ENCODE measurements around the gene RHEB.

The RHEB gene

GRCh38 chr7:151431768-151432311 is 87.9 kb downstream of the RHEB start:
- DNase-seq (ENCODE audit: low spot score): no peak

GRCh38 chr7:151431281-151431767 is 88.4 kb downstream of the RHEB start:
- DNase-seq (ENCODE audit: low spot score): no peak

GRCh38 chr7:151430391-151431205 is 89.1 kb downstream of the RHEB start:
- DNase-seq (ENCODE audit: low spot score): no peak

GRCh38 chr7:151429560-151430331 is 89.9 kb downstream of the RHEB start:
- no peak for DNase-seq (ENCODE audit: low spot score)

GRCh38 chr7:151429237-151429559 is 90.5 kb downstream of the RHEB start:
- DNase-seq (ENCODE audit: low spot score): no peak

- peak; percentile 32 for DNase-seq (ENCODE audit: low spot score)
Observed at GRCh38 chr7:151428378-151429236, 91.1 kb downstream of the RHEB start.

GRCh38 chr7:151427705-151428377 is 91.9 kb downstream of the RHEB start:
- DNase-seq (ENCODE audit: low spot score): no peak

GRCh38 chr7:151426904-151427704 is 92.6 kb downstream of the RHEB start:
- no peak for DNase-seq (ENCODE audit: low spot score)

- DNase-seq (ENCODE audit: low spot score): no peak
Observed at GRCh38 chr7:151426441-151426903, 93.2 kb downstream of the RHEB start.

- no peak for DNase-seq (ENCODE audit: low spot score)
Observed at GRCh38 chr7:151425670-151426440, 93.8 kb downstream of the RHEB start.

GRCh38 chr7:151424799-151425198 is 94.9 kb downstream of the RHEB start:
- DNase-seq (ENCODE audit: low spot score): no peak

GRCh38 chr7:151423936-151424335 is 95.8 kb downstream of the RHEB start:
- no peak for DNase-seq (ENCODE audit: low spot score)

- no peak for DNase-seq (ENCODE audit: low spot score)
Observed at GRCh38 chr7:151423226-151423625, 96.5 kb downstream of the RHEB start.

- no peak for DNase-seq (ENCODE audit: low spot score)
Observed at GRCh38 chr7:151422212-151422611, 97.5 kb downstream of the RHEB start.

GRCh38 chr7:151420144-151420543 is 99.6 kb downstream of the RHEB start:
- DNase-seq (ENCODE audit: low spot score): no peak

- DNase-seq (ENCODE audit: low spot score): no peak
Observed at GRCh38 chr7:151416941-151417315, 102.8 kb downstream of the RHEB start.

- DNase-seq (ENCODE audit: low spot score): no peak
Observed at GRCh38 chr7:151416112-151416940, 103.4 kb downstream of the RHEB start.
